HG02970 (cell line): ENCODE results near the gene NEURL1B.

Source experiments
- ATAC-seq: cut with Tn5 transposase; IDR thresholded peaks from one replicate; pipeline ENCODE4 v1.9.1; 2021; ENCODE audit warnings: mild to moderate bottlenecking, moderate library complexity, moderate number of reproducible peaks; ENCODE audit not compliant: unreplicated experiment, low FRiP score

NEURL1B gene

DNA sequence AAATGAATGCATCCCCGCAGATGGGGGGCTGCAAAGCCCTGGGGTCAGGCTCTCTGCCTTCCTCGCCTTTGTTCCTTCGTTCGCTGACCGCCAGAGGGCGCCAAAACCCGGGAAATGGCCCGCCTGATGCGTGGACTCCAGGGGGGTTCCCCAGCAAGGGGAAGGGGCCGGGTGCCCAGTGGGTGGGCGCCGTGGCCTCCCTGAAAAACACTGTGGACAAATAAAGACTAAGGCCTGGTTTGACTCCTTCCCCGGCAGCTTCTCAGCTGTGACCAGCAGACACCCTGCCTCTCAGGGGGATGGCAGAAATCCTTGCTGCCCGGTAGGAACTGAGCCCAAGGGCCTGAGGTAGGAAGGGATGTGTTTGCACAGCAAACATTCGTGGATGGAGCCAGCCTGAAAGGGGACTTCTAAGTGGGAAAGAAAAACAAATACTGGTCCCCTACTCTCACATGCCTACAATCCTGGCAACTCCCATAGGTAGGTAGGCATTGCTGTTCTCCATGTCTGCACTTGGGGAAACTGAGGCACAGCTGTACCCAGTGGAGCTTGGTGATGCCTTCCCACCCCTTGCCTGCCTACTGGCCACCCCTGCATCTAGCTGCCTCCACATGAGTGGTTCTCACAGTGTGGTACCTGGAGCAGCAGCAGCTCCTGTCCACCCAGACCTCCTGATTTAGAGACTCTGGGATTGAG lies 72.2 kb downstream of the NEURL1B start:
- ATAC-seq: no peak

DNA sequence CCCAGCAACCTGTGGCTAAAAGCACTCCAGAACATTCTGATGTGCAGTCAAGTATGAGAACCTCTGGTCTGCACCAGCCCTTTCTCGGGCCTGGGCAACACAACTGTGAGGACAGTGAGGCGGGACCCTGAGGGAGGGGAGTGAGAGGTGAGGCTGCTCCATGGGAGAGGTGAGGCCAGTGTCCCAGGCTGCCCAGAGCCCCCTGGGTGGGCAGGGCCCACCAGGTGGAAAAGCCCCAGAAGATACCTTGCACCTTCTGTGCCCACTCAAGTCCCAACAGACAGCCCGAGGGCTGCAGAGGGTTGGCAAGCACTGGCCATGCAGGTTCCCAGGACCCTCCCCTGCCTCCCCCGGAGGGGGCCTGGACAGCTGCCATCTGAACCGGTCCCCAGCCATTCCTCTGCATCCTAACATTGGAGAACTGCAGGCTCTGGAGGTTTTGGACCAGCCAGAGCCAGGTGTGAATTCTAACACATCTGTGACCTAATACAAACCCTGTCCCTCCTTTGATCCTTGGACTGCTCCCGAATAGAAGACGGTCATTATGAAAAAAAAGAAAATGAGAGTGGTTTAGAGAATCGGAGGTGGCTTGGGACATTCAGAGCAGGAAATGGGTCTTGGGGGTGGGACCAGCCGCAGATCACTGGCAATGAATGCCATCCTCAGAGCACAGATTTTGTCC lies 72.9 kb downstream of the NEURL1B start:
- no peak for ATAC-seq

DNA sequence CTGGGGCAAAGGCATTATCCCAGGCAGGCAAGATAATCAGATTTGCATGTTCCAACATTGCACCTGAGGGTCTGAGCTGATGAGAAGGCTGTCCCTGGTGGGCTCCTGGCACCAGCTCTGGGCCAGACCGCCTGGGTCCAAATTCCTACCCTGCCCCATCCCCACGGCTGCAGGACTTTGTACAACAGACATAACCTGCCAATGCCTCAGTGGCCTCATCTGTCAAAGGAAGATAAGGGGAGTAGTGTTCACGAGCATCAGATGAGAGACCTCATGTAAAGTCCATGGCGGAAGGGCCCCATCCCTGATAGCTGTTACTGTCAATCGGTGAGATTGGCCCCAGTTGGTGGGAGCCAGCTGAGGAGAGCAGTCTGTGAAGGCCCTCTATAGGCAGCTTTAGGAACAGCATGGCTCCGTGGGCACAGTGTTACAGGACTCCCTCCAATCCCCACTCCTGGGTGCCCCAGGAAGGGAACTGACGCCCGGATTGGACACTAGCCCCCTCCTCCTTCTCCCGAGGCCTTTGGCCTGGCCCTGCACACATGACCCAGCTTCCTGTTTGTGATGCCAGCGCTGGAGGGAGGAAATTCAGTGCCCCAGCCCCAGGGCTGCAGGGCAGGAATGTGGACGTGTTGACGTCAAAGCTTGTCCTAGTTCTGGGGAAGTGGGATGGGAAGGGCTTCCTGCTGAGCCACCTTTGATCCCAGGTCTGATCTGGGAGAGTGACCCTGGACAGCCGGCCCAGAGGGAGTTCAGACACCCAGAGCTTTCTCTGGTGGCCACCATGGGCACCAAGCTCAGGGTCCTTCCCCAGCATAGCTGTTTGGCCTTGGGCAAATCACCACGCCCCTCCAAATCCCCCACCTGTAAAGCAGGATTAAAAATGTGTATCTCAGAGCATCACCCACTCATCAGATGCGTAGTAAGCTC lies 73.7 kb downstream of the NEURL1B start:
- no peak for ATAC-seq

DNA sequence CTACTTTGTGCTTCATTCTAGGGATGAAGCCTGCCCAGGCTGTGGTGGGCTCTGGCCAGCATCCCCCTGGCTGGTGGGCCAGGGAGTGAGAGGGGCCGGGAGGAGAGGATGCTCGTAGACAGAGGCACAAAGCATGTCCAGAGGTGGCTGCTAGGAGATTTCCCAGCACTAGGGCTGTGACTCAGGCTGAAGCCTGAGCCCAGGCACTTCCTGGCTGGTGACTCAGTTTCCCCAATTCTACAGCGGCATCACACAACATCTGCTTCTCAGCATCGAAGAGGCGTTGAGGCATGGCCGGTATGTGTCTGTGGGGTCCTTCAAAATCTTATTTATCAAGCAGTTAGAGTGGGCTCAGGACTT lies 74.3 kb downstream of the NEURL1B start:
- ATAC-seq: no peak

DNA sequence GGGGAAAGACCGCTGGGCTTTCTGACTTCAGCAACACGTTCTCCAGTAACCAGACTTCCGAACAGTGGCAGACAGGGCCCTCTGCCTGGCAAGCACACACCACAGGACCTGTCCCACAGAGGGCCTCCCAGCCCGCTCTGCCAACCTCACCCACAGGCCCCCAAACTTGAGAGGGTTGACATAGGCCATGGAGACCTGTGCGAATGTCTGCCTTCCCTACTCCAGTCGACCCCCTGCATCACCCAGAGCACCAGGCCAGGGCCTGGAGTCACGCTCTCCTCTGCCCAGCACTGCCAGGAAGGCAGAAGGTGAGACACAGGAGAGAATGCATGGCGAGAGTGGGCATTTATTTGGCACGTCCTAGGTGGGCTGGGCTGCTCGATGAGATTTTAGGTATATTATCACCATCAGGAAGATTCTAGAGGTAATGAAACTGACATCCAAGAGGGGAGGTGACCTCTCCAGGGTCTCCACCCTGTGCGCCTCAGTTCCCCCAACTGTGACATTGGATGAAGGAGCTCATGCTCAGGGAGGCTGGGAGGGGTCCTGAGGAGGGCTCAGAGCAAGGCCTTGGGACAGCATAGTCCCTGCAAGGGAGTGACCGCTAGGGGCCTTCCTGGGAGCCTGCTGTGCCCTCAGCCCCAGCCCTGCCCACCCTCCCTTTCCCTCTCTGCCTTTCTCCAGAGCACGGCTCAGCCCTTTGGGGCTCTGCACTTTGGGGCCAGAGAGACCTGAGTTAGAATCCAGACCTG lies 75.0 kb downstream of the NEURL1B start:
- ATAC-seq: no peak

DNA sequence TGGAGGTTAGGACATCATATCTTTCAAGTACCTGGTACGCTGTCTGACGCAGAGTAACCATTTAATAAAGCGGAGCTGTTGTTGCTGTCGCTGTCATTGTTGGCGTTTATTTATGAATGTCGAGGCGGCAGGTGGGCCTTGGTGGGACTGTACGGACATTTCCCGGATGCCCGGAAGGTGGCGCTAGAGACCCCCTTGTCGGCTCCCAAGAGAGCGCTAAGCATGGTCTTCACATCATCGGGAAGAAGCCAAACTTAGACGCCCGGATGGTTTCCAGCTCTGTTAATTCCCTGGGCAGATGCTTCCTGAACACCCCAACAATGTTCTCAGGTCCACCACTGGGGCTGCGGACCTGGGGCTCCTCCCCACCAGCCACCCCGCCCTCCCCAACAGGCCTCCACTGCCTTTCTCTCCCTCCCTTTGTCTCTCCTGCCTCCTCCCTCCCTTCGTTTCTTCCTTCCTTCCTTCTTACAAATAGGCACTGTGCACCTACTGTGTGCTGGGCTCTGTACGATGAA lies 75.8 kb downstream of the NEURL1B start:
- no peak for ATAC-seq

DNA sequence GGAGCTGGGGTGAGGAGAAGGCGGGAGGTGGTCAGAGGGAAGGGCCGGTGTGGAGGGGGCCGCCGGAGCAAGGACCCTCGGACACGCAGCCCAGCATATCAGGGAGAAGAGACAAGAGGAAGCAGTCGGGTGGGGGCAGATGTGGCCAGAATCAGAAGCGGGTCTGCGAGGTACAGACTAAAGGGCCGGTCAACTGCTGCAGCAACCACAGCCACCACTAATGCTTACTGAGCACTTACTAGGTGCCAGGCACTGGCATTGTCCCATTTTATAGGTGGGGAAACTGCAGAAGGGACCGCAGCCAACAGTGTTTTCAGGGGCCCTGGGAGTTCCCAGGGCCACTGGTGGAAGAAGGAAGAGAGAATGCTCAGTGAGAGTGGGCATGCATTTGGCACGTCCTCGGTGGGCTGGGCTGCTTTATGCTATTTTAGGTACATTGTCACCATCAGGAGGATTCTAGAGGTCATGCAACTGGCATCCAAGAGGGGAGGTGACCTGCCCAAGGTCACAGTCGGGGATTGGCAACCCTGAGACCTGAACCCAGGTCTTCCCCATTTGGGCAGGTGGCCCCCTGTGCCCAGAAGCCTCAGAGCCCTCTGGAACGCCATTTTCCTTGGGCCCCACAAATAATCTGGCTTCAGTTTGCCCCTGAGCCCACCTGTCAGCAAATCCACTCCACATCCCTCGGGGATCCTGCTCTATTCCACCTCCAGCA lies 76.6 kb downstream of the NEURL1B start:
- no peak for ATAC-seq

DNA sequence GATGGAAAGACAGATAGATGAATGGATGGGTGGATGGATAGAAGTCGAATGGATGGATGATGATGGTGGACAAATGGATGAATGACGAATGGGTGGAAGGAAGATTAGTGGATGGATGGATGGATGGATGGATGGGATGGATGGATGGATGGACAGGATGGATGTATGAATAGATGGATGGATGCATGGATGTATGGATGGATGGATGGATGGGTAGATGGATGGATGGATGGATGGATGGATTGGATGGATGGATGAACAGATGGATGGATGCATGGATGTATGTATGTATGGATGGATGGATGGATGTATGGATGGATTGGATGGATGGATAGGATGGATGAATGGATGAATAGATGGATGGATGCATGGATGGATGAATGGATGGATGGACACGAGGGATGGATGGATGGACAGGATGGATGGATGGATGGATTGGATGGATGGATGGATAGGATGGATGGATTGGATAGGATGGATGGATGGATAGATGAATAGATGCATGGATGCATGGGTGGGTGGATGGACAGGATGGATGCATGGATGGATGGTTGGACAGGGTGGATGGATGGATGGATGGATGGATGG lies 77.6 kb downstream of the NEURL1B start:
- no peak for ATAC-seq

DNA sequence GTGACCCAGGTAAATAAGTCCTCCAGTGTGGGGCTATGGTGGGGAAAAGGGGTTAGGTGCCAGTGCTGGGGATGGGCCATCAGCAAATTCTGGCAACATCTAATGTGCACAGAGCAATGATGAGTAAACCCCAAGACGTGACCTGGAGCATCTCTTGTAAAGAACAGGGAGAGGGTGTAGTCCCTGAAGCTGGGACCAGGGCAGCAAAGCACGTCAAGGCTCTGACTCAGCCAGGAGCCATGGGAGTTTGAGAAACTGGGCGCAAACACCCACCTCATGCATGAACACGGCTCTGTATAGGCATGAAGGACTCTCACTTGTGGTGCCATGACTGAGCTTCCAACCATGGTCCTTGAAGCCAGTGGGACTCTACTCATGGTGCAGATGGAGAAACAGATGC lies 78.1 kb downstream of the NEURL1B start:
- ATAC-seq: no peak

DNA sequence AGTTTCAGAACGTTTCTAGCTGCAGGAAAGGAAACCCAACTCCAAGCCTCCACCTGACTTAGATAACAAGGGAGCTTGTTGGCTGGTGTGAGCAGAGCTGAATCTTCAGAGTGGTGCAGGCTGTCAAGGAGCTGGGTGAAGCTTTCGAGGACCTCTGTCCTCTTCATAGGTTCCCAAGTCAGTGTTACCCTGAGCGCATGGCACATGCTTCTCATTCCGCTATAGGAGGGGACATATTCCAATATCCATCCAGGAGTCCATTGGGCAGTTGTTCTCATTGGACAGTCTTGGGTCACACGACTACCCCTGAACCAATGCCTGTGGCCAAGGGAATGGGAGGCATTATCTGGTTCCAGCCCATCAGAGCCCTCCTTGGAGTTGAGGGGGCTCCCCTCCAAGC lies 79.6 kb downstream of the NEURL1B start:
- no peak for ATAC-seq

DNA sequence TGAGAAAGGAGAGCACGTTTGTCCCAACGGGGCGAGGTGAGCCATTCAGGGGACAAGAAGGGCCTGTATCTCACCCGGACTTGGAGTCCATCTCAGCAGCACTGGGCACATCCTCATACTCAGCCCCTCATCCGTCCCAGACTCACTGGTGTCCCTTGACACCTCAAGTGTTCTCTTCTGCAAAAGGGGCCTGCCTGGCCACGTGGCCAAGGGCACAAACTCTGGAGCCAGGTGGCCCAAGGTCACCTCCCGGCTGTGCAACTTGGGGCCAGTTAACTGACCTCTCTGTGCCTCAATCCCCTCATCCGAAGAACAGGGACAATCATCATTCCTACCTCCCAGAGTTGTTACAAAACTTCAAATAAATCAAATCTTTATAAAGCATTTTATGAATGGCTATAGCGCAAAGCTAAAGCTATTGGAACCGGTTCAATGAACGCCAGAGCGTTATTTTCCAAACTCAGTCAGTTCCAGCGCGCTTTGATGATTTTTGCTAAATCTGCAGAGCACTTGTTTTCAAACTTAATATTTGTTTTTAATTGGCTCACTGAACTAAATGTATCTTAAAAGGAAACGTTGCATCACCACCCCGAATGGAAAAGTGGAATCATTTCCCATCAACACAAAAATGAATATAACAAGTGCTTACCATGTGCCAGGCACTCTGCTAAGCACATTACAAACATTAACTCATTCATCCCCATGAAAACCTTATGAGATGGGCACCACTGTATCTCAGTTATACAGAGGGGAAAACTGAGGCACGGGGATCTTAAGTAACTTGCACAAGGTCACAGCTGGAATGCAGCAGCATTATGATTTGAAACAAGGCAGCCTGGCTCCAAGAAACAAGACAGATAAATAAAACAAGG lies 80.6 kb downstream of the NEURL1B start:
- ATAC-seq: no peak

DNA sequence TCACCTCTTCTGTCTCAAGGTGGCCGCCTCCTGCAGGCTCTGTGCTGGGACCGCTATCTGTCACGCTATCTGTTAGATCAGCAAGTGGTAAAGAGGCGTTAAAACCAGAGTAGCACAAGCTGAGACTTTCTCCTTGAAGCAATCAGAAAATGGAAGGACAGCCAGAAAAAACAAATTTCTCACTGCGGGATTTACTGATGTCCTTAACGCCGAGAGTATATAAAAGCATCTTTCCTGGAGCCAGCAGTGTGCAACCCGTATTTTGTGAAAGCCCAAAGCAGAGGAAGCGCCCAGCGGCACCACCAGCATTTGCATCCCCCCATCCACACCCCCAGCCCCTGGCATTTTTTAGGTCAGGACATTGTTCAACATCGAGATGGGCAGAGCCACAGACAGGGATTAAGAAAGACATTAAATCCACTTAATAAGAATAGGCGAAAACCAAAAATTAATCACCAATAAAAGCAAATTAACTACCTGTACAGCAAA lies 81.3 kb downstream of the NEURL1B start:
- no peak for ATAC-seq

DNA sequence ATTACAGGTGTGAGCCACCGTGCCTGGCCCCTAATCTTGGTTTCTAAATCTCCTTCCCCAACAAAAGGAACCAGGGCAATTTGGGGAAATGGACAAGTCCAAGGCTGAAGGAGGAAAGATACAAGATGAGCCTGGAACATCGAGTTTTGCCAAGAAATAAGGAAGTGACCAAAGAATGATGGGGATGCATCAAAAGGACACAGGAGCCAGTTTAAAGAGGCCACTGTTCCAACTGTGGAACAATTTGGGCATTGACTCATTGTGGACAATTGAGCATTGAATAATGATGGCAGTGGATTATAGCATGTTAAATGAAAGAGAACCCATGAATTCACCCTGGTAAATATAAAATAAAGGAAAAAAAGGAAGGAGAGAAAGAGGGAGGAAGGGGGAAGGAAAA lies 82.4 kb downstream of the NEURL1B start:
- no peak for ATAC-seq

DNA sequence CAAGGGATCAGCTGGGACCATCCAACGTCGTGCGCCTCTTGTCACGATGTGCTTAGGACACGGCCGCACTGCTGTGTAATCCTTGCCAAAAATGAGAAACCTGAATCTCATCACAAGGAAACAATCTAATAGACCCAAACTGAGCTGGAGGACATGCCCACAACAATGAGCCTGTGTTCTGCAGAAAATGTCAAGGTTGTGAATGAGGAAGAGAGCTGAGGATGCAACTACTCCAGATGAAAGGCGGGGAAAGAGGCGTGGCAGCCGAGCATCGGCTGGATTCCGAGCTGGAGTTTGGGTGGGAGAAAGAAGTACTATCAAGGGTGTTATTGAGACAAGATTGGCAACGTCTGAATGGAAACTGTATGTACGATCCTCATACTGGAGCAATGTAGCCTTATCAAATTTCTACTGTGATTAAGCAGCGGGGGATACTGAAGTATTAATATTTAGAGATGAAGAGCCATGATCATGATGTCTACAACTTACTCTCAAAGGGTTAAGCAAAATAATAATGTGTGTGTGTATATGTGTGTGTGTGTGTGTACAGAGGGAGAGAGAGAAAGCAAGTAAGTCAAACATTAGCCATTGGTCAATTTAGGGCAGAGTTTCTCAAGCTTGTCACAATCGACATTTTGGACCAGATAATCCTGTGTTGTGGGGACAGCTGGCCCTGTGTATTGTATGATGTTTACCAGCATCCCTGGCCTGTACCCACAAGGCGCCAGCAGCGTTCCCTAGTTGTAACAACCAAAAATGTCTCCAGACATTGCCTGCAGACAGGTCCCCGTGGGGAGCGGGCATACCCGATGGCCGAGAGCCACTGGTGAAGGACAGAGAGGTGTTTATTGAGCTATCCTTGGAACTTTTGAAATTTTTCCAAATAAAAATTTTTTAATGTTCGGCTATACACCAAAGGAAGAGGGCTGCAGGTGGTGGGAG lies 83.5 kb downstream of the NEURL1B start:
- no peak for ATAC-seq

DNA sequence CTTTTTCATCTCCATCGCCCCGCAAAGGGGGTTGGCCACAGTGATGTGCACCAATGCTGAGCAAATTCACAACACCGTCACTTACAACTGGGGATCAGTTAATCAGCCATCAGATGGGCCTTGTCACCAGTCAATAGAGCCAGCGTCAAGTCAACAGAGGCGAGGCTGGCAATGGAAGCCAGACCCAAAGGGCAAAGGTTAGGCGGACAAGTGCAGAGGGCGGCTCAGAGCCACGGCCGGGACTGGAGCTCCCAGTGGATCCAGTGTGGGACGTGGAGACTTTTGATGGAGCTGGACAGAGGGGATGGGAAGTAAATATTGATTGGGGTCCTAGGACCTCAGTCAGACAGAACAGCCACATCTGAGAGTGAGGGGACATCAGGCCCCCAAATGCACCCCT lies 84.2 kb downstream of the NEURL1B start:
- ATAC-seq: no peak

DNA sequence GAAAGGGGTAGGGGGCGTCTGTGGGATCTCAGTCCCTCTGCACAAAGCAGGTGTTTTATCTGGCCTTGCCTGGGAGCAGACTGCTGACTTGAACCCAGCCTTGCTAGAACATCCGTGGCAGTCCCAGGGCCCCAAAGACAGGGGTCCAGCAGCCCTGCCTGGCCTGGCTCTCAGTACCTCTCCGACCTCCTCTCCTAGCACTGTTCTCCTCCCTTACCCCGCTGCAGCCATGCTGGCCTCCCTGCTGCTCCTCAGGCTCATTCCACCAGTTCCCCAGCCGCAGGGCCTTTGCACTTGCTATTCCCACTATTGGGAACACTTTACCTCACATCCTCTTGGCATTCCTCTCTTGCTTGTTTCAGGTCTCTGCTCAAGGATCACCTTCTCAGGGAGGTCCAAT lies 84.7 kb downstream of the NEURL1B start:
- ATAC-seq: no peak

DNA sequence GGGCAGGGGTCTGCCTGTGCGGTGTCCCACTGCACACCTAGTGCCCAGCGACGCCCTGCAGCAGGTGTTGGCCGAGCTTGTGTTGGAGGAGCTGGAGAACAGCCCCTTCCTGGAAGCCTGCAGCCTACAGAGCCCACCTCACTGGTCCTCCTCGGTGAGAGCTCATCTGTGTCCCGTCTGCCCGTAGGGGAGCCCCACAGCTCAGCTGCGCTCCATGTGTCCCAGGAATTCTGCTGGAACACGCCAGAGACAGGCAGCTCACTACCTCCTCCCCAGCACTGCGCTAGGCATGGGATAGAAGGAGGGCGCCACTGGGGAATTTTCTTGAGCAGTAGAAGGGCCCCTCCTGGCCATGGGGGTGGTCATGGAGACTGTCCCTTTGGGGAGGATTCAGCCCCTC lies 85.9 kb downstream of the NEURL1B start:
- no peak for ATAC-seq
